ENCODE results near the gene EZH2. TPM values are rescaled to one million over a fixed set of nuclear protein-coding genes. Genes with fewer than 3 reads are reported as not detected.

The EZH2 gene
- polyA plus RNA-seq, 1 of the 3 experiments (the other 2 are of a cell fraction): 30.6 TPM

DNA sequence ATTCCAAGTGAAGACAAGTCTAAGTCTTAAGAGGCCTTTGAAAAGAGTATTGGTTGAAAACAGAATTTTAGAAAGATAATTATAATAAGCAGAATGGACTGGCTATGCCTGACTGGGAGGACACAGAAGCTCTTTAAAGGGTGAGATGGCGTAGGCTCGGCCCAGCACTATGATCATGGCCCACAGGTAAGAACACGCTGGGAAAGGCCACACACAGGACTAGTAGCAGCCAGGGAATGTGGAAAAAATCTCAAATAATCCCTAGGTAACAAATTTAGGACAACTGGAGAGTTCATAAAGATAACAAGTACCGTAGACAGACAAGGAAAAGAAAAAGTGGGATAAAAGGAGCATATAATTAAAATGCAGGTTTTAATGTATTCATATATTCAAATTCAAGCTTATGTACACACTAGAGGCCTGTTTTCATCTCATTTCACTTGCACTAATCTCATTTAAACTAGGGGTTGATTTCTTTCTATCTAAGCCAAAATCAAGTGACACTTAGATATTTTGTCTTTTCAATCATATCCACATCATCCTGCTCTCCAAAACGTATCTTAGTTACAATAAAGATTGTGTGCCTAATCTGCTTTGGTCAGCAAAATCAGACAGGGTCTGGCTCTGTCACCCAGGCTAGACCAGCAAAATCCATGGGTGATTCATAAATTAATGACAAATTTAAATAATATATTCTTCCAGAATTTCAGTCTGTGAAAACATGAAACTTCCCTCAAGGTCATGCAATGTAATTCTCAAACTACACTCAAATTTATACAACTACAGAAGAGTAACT lies 53.0 kb downstream of the EZH2 start:
- Histone ChIP-seq H3K9me3 (no peaks in the 10 kb centered on the region), H3K79me2 (ENCODE audit: insufficient read depth) (peaks cover 71% of the 10 kb centered on the region), H4K20me1 (ENCODE audit: insufficient read depth) (peaks cover 5% of the 10 kb centered on the region; the same call in 1 of the 2 replicates), H3K27ac (ENCODE audit: low read depth in 2 of 2, low read length in 1 of 2) (no peak overlapping the region), H3F3A (replicated peaks; ENCODE audit: insufficient read depth) (peaks cover 7% of the 10 kb centered on the region), H2AFZ (ENCODE audit: low read depth) (no peak overlapping the region), H3K4me1 (ENCODE audit: control insufficient read depth in 1 of 2, insufficient read depth in 2 of 2, low read depth in 1 of 2, low read length in 1 of 2) (no peaks in the 10 kb centered on the region), H3K36me3 (replicated peaks in 1 of 2; ENCODE audit: control insufficient read depth in 1 of 2, insufficient read depth in 2 of 2, low read length in 1 of 2) (peaks cover 42 to 60% of the 10 kb centered on the region in 2 experiments), H3K4me3 (ENCODE audit: low read depth in 2 of 2, low read length in 1 of 2) (no peak overlapping the region), H3K9me2 (no peaks in the 10 kb centered on the region), H3K4me2 (no peak overlapping the region), H3K27me3 (ENCODE audit: insufficient read depth) (no peaks in the 10 kb centered on the region), H3K9ac (no peak overlapping the region)
- POLR2A ChIA-PET: no interaction called here
- CTCF ChIA-PET: interaction anchor here (0.9 to 2.5 kb wide), 3 partner anchors 14 to 256 kb away, joined by 3 to 9 read pairs (median 4); no protein-coding TSS in a partner anchor
- no peak for TF ChIP-seq CHD2 (IDR thresholded peaks at IDR 0.05; ENCODE audit: low read length, partially characterized antibody)
- TF ChIP-seq, protein P1, sequence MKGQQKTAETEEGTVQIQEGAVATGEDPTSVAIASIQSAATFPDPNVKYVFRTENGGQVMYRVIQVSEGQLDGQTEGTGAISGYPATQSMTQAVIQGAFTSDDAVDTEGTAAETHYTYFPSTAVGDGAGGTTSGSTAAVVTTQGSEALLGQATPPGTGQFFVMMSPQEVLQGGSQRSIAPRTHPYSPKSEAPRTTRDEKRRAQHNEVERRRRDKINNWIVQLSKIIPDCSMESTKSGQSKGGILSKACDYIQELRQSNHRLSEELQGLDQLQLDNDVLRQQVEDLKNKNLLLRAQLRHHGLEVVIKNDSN (IDR thresholded peaks at IDR 0.05; ENCODE audit: borderline replicate concordance, low read depth): no peak
- TF ChIP-seq, protein P2, sequence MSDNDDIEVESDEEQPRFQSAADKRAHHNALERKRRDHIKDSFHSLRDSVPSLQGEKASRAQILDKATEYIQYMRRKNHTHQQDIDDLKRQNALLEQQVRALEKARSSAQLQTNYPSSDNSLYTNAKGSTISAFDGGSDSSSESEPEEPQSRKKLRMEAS (IDR thresholded peaks at IDR 0.05; ENCODE audit: low read depth): no peak
- TF ChIP-seq TAF1 (IDR thresholded peaks at IDR 0.05; ENCODE audit: borderline replicate concordance, low read depth, low read length): no peak
- no peak for TF ChIP-seq FOXM1 (IDR thresholded peaks at IDR 0.05; ENCODE audit: low read depth)
- TF ChIP-seq, protein P3, sequence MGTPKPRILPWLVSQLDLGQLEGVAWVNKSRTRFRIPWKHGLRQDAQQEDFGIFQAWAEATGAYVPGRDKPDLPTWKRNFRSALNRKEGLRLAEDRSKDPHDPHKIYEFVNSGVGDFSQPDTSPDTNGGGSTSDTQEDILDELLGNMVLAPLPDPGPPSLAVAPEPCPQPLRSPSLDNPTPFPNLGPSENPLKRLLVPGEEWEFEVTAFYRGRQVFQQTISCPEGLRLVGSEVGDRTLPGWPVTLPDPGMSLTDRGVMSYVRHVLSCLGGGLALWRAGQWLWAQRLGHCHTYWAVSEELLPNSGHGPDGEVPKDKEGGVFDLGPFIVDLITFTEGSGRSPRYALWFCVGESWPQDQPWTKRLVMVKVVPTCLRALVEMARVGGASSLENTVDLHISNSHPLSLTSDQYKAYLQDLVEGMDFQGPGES (IDR thresholded peaks at IDR 0.05; ENCODE audit: low read depth, low read length): no peak
- TF ChIP-seq, protein P4, sequence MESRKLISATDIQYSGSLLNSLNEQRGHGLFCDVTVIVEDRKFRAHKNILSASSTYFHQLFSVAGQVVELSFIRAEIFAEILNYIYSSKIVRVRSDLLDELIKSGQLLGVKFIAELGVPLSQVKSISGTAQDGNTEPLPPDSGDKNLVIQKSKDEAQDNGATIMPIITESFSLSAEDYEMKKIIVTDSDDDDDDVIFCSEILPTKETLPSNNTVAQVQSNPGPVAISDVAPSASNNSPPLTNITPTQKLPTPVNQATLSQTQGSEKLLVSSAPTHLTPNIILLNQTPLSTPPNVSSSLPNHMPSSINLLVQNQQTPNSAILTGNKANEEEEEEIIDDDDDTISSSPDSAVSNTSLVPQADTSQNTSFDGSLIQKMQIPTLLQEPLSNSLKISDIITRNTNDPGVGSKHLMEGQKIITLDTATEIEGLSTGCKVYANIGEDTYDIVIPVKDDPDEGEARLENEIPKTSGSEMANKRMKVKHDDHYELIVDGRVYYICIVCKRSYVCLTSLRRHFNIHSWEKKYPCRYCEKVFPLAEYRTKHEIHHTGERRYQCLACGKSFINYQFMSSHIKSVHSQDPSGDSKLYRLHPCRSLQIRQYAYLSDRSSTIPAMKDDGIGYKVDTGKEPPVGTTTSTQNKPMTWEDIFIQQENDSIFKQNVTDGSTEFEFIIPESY (IDR thresholded peaks at IDR 0.05; ENCODE audit: borderline replicate concordance, low read depth): no peak
- TF ChIP-seq FOSL2 (IDR thresholded peaks at IDR 0.05; ENCODE audit: borderline replicate concordance, low read depth): no peak
- TF ChIP-seq, protein P5, sequence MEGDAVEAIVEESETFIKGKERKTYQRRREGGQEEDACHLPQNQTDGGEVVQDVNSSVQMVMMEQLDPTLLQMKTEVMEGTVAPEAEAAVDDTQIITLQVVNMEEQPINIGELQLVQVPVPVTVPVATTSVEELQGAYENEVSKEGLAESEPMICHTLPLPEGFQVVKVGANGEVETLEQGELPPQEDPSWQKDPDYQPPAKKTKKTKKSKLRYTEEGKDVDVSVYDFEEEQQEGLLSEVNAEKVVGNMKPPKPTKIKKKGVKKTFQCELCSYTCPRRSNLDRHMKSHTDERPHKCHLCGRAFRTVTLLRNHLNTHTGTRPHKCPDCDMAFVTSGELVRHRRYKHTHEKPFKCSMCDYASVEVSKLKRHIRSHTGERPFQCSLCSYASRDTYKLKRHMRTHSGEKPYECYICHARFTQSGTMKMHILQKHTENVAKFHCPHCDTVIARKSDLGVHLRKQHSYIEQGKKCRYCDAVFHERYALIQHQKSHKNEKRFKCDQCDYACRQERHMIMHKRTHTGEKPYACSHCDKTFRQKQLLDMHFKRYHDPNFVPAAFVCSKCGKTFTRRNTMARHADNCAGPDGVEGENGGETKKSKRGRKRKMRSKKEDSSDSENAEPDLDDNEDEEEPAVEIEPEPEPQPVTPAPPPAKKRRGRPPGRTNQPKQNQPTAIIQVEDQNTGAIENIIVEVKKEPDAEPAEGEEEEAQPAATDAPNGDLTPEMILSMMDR (IDR thresholded peaks at IDR 0.05): no peak
- TF ChIP-seq, protein P6, sequence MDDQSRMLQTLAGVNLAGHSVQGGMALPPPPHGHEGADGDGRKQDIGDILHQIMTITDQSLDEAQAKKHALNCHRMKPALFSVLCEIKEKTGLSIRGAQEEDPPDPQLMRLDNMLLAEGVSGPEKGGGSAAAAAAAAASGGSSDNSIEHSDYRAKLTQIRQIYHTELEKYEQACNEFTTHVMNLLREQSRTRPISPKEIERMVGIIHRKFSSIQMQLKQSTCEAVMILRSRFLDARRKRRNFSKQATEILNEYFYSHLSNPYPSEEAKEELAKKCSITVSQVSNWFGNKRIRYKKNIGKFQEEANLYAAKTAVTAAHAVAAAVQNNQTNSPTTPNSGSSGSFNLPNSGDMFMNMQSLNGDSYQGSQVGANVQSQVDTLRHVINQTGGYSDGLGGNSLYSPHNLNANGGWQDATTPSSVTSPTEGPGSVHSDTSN (IDR thresholded peaks at IDR 0.05): no peak
- no peak for TF ChIP-seq GABPA (IDR thresholded peaks at IDR 0.05; ENCODE audit: low read depth)
- no peak for TF ChIP-seq NFIC (IDR thresholded peaks at IDR 0.05; ENCODE audit: borderline replicate concordance)
- no peak for TF ChIP-seq RFX5 (IDR thresholded peaks at IDR 0.05; ENCODE audit: low read length)
- no peak for DNase-seq
- 95% methylated on average over 5 of the region's 5 CpGs for WGBS (ENCODE audit: low lambda C conversion rate)

All from SK-N-SH (cell line).